Measurements from ENCODE around the gene TM9SF1.

TM9SF1 gene

GRCh38 chr14:24195186-24196070 is at the start of gene TM9SF1:
TSS of gene TM9SF1 (minus strand) at chr14:24195441. CDS start at chr14:24195019, 422 bp downstream.
- DNase-seq (ENCODE audit: low read depth), result peak; percentile 79

GRCh38 chr14:24243336-24243836 is 48.1 kb upstream of the TM9SF1 start:
- no peak for DNase-seq (ENCODE audit: low read depth)

- DNase-seq (ENCODE audit: low read depth), result peak; percentile 88
Measured at GRCh38 chr14:24241829-24242443, 46.7 kb upstream of the TM9SF1 start.

- DNase-seq (ENCODE audit: low read depth), result no peak
Measured at GRCh38 chr14:24240110-24240918, 45.1 kb upstream of the TM9SF1 start.

- DNase-seq (ENCODE audit: low read depth), result no peak
Measured at GRCh38 chr14:24238527-24239037, 43.3 kb upstream of the TM9SF1 start.

- DNase-seq (ENCODE audit: low read depth), result no peak
Measured at GRCh38 chr14:24238123-24238522, 42.9 kb upstream of the TM9SF1 start.

- DNase-seq (ENCODE audit: low read depth), result no peak
Measured at GRCh38 chr14:24237463-24237955, 42.3 kb upstream of the TM9SF1 start.

GRCh38 chr14:24236689-24237462 is 41.6 kb upstream of the TM9SF1 start:
- no peak for DNase-seq (ENCODE audit: low read depth)

- no peak for DNase-seq (ENCODE audit: low read depth)
Measured at GRCh38 chr14:24235804-24236688, 40.8 kb upstream of the TM9SF1 start.

GRCh38 chr14:24234095-24235005 is 39.1 kb upstream of the TM9SF1 start:
- DNase-seq (ENCODE audit: low read depth), result no peak

- DNase-seq (ENCODE audit: low read depth), result no peak
Measured at GRCh38 chr14:24233538-24233866, 38.3 kb upstream of the TM9SF1 start.

GRCh38 chr14:24232645-24233537 is 37.6 kb upstream of the TM9SF1 start, which contains the start of gene GMPR2:
TSS of gene GMPR2 (plus strand) at chr14:24232929. CDS start at chr14:24233254, 325 bp downstream.
- DNase-seq (ENCODE audit: low read depth), result no peak

GRCh38 chr14:24232121-24232644 is 36.9 kb upstream of the TM9SF1 start, which contains the start of gene NEDD8:
TSS of gene NEDD8 (minus strand) at chr14:24232367. CDS start at chr14:24232267, 100 bp downstream.
- DNase-seq (ENCODE audit: low read depth), result peak; percentile 76

- DNase-seq (ENCODE audit: low read depth), result no peak
Measured at GRCh38 chr14:24231263-24232120, 36.3 kb upstream of the TM9SF1 start.

- no peak for DNase-seq (ENCODE audit: low read depth)
Measured at GRCh38 chr14:24228902-24229301, 33.7 kb upstream of the TM9SF1 start.

- DNase-seq (ENCODE audit: low read depth), result no peak
Measured at GRCh38 chr14:24226473-24226872, 31.2 kb upstream of the TM9SF1 start.
